HG03066 (cell line): ENCODE measurements around the gene TMEM86A.

ENCODE experiments used
- ATAC-seq: cut with Tn5 transposase; IDR thresholded peaks from one replicate; pipeline ENCODE4 v1.9.1; 2021; ENCODE audit warnings: low read depth; ENCODE audit not compliant: unreplicated experiment

The TMEM86A gene

GRCh38 chr11:18699848-18700261 is 1.3 kb downstream of the TMEM86A start:
- ATAC-seq, result no peak

DNA sequence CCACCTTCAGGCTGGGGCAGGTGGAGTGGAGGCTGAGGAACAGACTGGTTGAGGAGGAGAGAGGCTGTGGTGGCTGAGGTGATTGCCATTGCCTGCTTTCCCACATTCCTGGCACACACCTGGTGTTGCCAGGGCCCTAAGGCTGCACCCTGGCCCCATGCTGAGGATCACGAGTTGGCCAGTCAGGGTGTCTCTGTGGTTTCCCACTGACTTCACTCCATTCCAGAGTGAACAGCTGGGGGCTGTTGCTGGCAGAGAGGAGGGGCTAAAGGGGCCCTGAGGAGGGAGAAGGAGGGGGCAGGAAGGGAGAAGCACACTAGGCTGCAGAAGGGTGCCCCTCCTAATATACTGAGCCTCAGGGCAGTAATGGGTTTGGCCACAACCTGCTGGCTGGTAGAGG is 1.8 kb downstream of the TMEM86A start:
- ATAC-seq, result no peak

- ATAC-seq, result no peak
These were observed 2.3 kb downstream of the TMEM86A start for GRCh38 chr11:18700872-18701271.

- ATAC-seq, result no peak
These were observed 3.1 kb downstream of the TMEM86A start for GRCh38 chr11:18701614-18702216.

GRCh38 chr11:18703001-18703763 is 4.6 kb downstream of the TMEM86A start:
- no peak for ATAC-seq

- no peak for ATAC-seq
These were observed 5.6 kb downstream of the TMEM86A start for GRCh38 chr11:18704045-18704645.

DNA sequence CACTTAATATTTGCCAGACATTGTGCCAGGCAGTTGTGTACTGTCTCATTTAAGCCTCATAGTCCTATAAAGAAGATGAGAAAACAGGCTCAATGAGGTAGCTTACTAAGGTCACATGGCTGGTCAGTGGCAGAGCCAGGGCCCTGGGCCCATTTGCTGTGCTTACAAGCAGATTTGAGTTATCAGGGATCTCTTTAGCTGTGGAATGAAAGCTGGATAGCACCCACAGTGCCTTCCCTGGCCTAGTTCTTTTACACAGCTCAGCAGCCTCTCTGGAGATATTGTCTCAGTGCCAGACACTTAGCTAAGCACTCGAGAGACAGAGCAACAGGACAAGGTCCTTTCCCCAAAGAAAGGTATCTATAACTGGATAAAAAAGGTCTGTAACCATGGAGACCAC is 6.1 kb downstream of the TMEM86A start:
- ATAC-seq, result no peak

DNA sequence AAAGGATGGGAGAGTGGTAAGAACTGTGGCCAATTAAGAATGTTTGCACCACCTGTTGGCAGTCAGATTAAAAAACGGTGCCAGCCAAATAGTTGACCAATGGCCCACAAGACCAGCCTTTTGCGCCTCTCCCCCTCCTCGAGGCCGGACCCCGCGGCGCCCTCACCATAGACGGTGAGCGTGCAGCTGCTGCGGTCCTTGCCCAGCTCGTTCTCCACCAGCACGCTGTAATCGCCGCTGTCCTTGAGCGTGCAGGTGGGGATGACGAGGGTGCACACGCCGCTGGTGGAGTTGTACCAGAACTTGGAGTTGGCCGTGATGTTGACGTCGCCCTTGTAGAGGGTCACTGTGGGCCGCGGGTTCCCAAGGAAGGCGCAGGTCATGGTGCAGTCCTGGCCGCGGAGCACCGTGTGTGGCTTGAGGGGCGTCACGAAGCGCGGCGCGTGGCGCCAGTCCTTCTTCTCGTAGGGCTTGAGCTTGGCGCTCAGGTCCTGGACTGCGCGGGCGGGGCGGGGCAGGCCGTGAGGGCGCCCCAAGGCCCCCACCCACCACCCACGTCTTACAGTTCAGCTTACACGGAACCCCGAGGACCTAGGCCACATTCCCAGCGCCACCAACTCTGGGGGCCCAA is 7.2 kb downstream of the TMEM86A start:
- ATAC-seq, result no peak

DNA sequence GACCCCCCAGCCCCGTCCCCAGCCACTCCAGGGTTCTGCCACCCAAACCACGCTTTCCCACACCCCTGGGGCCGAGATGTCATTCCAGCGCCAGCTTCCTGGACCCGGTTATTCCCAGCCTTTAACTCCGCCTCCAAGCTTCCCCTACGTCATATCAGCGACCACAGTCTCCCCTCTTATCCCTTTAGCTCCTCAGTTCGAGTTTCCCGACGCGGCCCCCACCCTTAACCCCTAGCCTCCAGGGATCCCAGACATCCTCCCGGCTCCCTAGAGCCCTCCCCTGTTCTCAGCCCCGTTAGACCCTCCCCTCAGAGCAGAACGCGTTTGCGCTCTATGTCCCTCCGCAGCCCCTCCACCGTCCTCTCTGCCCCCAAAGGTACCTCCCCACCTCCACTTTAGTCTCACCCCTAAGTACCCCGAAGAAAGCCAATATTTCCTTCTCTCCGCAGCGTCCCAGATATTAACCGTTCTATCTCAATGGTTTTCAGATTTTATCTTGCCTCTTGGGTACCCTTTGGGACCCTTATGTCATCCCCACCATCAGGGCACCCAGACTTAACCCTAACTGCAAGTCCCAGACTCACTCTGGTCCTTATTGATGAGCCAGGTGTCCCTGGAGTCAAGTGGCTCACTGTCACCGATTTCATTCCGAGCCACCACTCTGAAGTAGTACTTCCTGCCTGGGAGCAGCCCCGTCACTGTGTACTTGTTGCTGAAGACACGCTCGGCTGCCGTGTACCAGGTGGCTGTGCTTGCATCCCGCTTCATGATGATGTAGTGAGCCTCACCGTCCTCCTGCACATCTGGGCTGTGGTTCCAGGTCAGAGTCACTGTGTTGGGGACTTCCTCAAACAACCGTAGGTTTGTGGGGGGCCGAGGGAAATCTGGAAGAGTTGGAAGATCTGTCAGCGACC is 8.0 kb downstream of the TMEM86A start:
- no peak for ATAC-seq

GRCh38 chr11:18707811-18708340 is 9.3 kb downstream of the TMEM86A start:
- no peak for ATAC-seq

- no peak for ATAC-seq
These were observed 10.8 kb downstream of the TMEM86A start for GRCh38 chr11:18709414-18709813.

GRCh38 chr11:18710545-18710944 is 12.0 kb downstream of the TMEM86A start:
- no peak for ATAC-seq

DNA sequence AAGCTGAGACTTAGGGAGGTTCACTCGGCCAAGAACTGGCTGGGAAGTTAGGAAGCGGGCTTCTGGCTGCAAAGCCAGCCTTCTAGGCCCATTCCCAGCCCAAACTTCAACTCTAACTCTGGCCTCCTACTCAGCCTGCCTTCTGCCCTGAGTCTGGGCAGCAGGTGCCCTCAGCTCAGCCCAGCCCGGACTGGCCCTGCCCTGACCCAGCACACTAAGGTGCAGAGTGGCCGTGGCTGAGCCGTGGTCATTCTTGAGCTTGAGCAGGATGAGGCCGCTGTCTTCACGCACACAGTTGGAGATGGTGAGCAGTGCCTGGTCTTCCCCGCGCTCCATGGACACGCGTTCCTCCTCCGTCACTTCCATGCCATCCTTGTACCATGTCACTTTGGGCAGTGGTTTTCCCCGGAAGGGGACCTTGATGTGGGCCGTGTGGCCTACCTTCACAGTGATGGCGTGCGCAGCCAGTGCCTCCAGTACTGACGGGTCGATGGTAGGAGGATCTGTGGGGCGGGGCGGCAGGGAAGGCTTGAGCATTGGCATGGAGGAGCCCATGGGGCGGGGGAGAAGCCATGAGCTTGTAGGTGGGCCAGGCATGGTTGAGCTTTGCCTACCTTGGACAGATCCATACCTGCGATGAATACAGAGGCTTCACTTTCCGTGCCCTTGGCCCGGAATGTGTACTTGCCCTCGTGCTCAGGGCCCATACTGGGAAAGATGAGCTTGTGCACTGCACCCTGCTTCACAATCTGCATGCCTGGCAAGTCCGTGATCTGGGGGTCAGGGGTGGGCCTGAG is 15.3 kb downstream of the TMEM86A start:
- no peak for ATAC-seq

GRCh38 chr11:18714443-18714780 is 15.8 kb downstream of the TMEM86A start:
- no peak for ATAC-seq

- ATAC-seq, result no peak
These were observed 16.9 kb downstream of the TMEM86A start for GRCh38 chr11:18715476-18715875.

DNA sequence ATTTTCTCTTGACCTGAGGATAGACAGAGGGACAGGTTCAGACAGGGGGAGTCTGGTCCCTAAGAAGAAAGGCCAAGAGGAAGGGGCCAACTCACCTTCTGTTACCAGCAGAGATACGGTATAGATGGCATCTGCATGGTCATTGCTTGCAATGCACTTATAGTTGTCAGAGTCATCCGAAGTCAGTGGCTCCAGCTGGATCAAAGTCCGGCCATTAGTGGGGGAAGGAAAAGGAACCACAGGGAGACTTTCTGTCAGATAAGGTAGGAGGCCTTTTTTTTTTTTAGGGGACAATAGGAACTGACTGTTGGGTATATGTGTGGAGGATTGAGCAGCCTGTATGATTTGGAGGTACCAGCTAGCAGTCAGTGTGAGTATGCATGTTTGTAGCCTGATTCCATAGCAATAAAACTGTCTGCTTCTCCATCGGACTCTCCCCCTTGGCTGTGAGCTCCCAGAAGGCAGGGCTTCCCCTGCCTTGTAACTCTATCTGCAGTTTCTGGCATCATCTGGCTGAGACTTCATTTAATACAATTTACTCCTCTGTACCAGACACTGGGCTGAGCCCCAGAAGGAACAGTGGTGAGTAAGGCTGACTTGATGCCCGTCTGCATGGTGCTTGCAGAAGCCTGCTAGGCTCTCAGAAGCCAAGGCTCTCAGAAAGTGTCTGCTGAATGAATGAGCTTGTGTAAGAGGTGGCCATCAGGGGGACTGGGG is 21.7 kb downstream of the TMEM86A start:
- ATAC-seq, result no peak

- ATAC-seq, result peak; percentile 64
These were observed 22.4 kb downstream of the TMEM86A start for GRCh38 chr11:18720808-18721560.
